Parathyroid adenoma (tissue), 2 donors: ENCODE measurements around the gene GP9.

Experiments
- H2AFZ ChIP-seq: fragments of 300-600 bp; sonication (generic); one replicate; pipeline ENCODE4 v1.7.0; 2017; ENCODE audit warnings: antibody characterized with exemption, mild to moderate bottlenecking
- H3K27ac ChIP-seq: fragments of 300-600 bp; sonication (generic); one replicate; pipeline ENCODE4 v1.7.0; 2017
- H3K27me3 ChIP-seq: fragments of 300-600 bp; sonication (generic); one replicate; pipeline ENCODE4 v1.7.0; 2017; ENCODE audit warnings: low read length; ENCODE audit not compliant: control insufficient read depth, insufficient read depth
- H3K36me3 ChIP-seq: fragments of 300-600 bp; sonication (generic); one replicate; pipeline ENCODE4 v1.7.0; 2017; ENCODE audit warnings: low read length; ENCODE audit not compliant: control insufficient read depth, insufficient read depth
- H3K4me1 ChIP-seq: fragments of 300-600 bp; sonication (generic); one replicate; pipeline ENCODE4 v1.7.0; 2017; ENCODE audit warnings: control low read depth
- H3K4me2 ChIP-seq: fragments of 300-600 bp; sonication (generic); one replicate; pipeline ENCODE4 v1.7.0; 2017; ENCODE audit warnings: low read length
- H3K4me3 ChIP-seq: fragments of 300-600 bp; sonication (generic); one replicate; pipeline ENCODE4 v1.7.0; 2017; ENCODE audit warnings: low read depth, low read length
- H3K79me2 ChIP-seq: fragments of 300-600 bp; sonication (generic); one replicate; pipeline ENCODE4 v1.7.0; 2017; ENCODE audit warnings: control low read depth
- H3K9ac ChIP-seq: fragments of 300-600 bp; sonication (generic); one replicate; pipeline ENCODE4 v1.7.0; 2017; ENCODE audit warnings: mild to moderate bottlenecking
- H3K9me3 ChIP-seq: fragments of 300-600 bp; sonication (generic); one replicate; pipeline ENCODE4 v1.7.0; 2017; ENCODE audit warnings: low read length; ENCODE audit not compliant: control insufficient read depth
- CTCF ChIP-seq: fragments of 300-600 bp; sonication (generic); IDR thresholded peaks from one replicate; pipeline ENCODE4 v1.7.0; 2017; ENCODE audit warnings: antibody characterized with exemption, mild to moderate bottlenecking
- donor health status: primary hyperparathyroidism.

The GP9 gene

GRCh38 chr3:129095285-129095684, 34.7 kb downstream of the GP9 start:
- Histone ChIP-seq H3K79me2 (peaks cover 20% of the 10 kb centered on the region), H3K27me3 (no peaks in the 10 kb centered on the region), H3K27ac (no peak overlapping the region), H2AFZ (no peak overlapping the region), H3K4me1 (no peaks in the 10 kb centered on the region), H3K4me2 (no peak overlapping the region), H3K36me3 (no peaks in the 10 kb centered on the region), H3K9ac (no peak overlapping the region), H3K9me3 (no peaks in the 10 kb centered on the region), H3K4me3 (no peak overlapping the region)
- no peak for TF ChIP-seq CTCF

- Histone ChIP-seq H3K79me2 (peaks cover 57% of the 10 kb centered on the region), H3K36me3 (no peaks in the 10 kb centered on the region), H3K9ac (no peak overlapping the region), H3K9me3 (no peaks in the 10 kb centered on the region), H3K27me3 (no peaks in the 10 kb centered on the region), H3K4me1 (no peaks in the 10 kb centered on the region), H3K4me3 (no peak overlapping the region), H3K4me2 (no peak overlapping the region), H2AFZ (no peak overlapping the region), H3K27ac (no peak overlapping the region)
- no peak for TF ChIP-seq CTCF
These were observed 39.7 kb downstream of the GP9 start for GRCh38 chr3:129100274-129100673.

GRCh38 chr3:129101370-129102138, 41.0 kb downstream of the GP9 start:
- Histone ChIP-seq H3K27ac (no peak overlapping the region), H3K9me3 (no peaks in the 10 kb centered on the region), H2AFZ (no peak overlapping the region), H3K4me1 (no peaks in the 10 kb centered on the region), H3K4me2 (no peak overlapping the region), H3K27me3 (no peaks in the 10 kb centered on the region), H3K4me3 (no peak overlapping the region), H3K9ac (no peak overlapping the region), H3K79me2 (peaks cover 61% of the 10 kb centered on the region), H3K36me3 (no peaks in the 10 kb centered on the region)
- no peak for TF ChIP-seq CTCF

- no peak overlapping the region for H3K9ac ChIP-seq
- no peaks in the 10 kb centered on the region for H3K4me1 ChIP-seq
- H2AFZ ChIP-seq: no peak overlapping the region
- no peaks in the 10 kb centered on the region for H3K27me3 ChIP-seq
- no peak for TF ChIP-seq CTCF
- no peak overlapping the region for H3K27ac ChIP-seq
- H3K79me2 ChIP-seq: peaks cover 65% of the 10 kb centered on the region
- no peak overlapping the region for H3K4me2 ChIP-seq
- H3K36me3 ChIP-seq: no peaks in the 10 kb centered on the region
- H3K4me3 ChIP-seq: no peak overlapping the region
- H3K9me3 ChIP-seq: no peaks in the 10 kb centered on the region
These were observed 42.7 kb downstream of the GP9 start for GRCh38 chr3:129103296-129103695.

- no peaks in the 10 kb centered on the region for H3K36me3 ChIP-seq
- no peaks in the 10 kb centered on the region for H3K9me3 ChIP-seq
These were observed 43.5 kb downstream of the GP9 start for GRCh38 chr3:129104051-129104450.

More at GRCh38 chr3:129104051-129104450, 43.5 kb downstream of the GP9 start:
- H3K4me2 ChIP-seq: no peak overlapping the region
- H2AFZ ChIP-seq: no peak overlapping the region
- no peaks in the 10 kb centered on the region for H3K4me1 ChIP-seq
- no peak overlapping the region for H3K4me3 ChIP-seq
- H3K79me2 ChIP-seq: peaks cover 72% of the 10 kb centered on the region
- no peaks in the 10 kb centered on the region for H3K27me3 ChIP-seq
- no peak for TF ChIP-seq CTCF
- no peak overlapping the region for H3K9ac ChIP-seq
- H3K27ac ChIP-seq: no peak overlapping the region
